ENCODE results near the gene VSTM2B.

GRCh38 chr19:29596885-29597525 is 71.2 kb downstream of the VSTM2B start:
- TF ChIP-seq CTCF (IDR thresholded peaks at IDR 0.05 in 8 of 11, conservative IDR thresholded peaks at IDR 0.05 in 3 of 11) (no peak), POLR2A (IDR thresholded peaks at IDR 0.05) (no peak), POLR2AphosphoS5 (IDR thresholded peaks at IDR 0.05) (no peak)

All from spleen (tissue), 7 donors.